Endodermal cell (in vitro differentiated cells): ENCODE data around the gene SNX2. TPM values are rescaled to one million over a fixed set of nuclear protein-coding genes. Genes with fewer than 3 reads are reported as not detected.

Experiments
- DNase-seq: peaks from one replicate; pipeline ENCODE4 v3.0.0-alpha.2; 2017
- H3K27ac ChIP-seq: 2 replicates; pipeline ENCODE4 v1.5.1; 2013; ENCODE audit warnings: mild to moderate bottlenecking, low read depth, low read length, moderate library complexity
- H3K27me3 ChIP-seq: 2 replicates; pipeline ENCODE4 v1.6.1; 2013; ENCODE audit warnings: mild to moderate bottlenecking, low read length, moderate library complexity; ENCODE audit not compliant: insufficient read depth, control insufficient read depth, poor library complexity, severe bottlenecking
- H3K36me3 ChIP-seq: 2 replicates; pipeline ENCODE4 v1.7.0; 2013; ENCODE audit warnings: mild to moderate bottlenecking, low read length, moderate library complexity; ENCODE audit not compliant: control insufficient read depth, insufficient read depth
- H3K4me1 ChIP-seq: one replicate; pipeline ENCODE4 v1.7.0; 2013; ENCODE audit warnings: low read length; ENCODE audit not compliant: control insufficient read depth, insufficient read depth
- H3K4me3 ChIP-seq: 2 replicates; pipeline ENCODE4 v1.5.1; 2013; ENCODE audit warnings: mild to moderate bottlenecking, low read length, moderate library complexity
- H3K9ac ChIP-seq: 2 replicates; pipeline ENCODE4 v1.6.1; 2013; ENCODE audit warnings: mild to moderate bottlenecking, low read length, moderate library complexity; ENCODE audit not compliant: poor library complexity, severe bottlenecking; ENCODE audit errors: extremely low read depth
- H3K9me3 ChIP-seq: 2 replicates; pipeline ENCODE4 v1.6.1; 2013; ENCODE audit warnings: mild to moderate bottlenecking, low read length, moderate library complexity; ENCODE audit not compliant: control insufficient read depth
- H3K27ac Mint-ChIP-seq: 2 replicates; pipeline ENCODE4 v1.8.0; 2020; ENCODE audit warnings: mixed read lengths
- H3K27me3 Mint-ChIP-seq: 2 replicates; pipeline ENCODE4 v1.8.0; 2021; ENCODE audit warnings: mild to moderate bottlenecking, mixed read lengths; ENCODE audit not compliant: insufficient read depth
- H3K36me3 Mint-ChIP-seq: 2 replicates; pipeline ENCODE4 v1.8.0; 2020; ENCODE audit warnings: low read depth, mixed read lengths
- H3K4me1 Mint-ChIP-seq: 2 replicates; pipeline ENCODE4 v1.8.0; 2020; ENCODE audit warnings: mixed read lengths
- H3K4me3 Mint-ChIP-seq: 2 replicates; pipeline ENCODE4 v1.8.0; 2020; ENCODE audit warnings: mild to moderate bottlenecking, moderate library complexity, mixed read lengths
- H3K9me3 Mint-ChIP-seq: 2 replicates; pipeline ENCODE4 v1.8.0; 2020; ENCODE audit warnings: mild to moderate bottlenecking, mixed read lengths
- WGBS, 2 experiments: methylation state at CpG; one replicate each; pipeline versions ENCODE4 v1.1.5 to v1.1.7; 2013; ENCODE audit warnings: missing lambda C conversion rate in 2 of 2, mixed read lengths in 1 of 2; ENCODE audit not compliant: insufficient coverage in 1 of 2, insufficient read length in 1 of 2; 5-methylcytosine and 5-hydroxymethylcytosine counted together
- total RNA-seq, 2 donors: library from RNA; stranded (reverse); fragmentation: NEBNext Ultra II Directional in 1 of 2; extraction: Animal tissue kit (Norgen Biotek cat#: 25700) in 1 of 2; gene quantifications; 2 replicates in 1 of 2; 3 replicates in 1 of 2; pipeline ENCODE4 v1.2.1, GENCODE V29; 2021
- TF ChIP-seq, protein P1 (sequence below): fragments of 200-600 bp; sonication (generic); conservative IDR thresholded peaks from 2 replicates; pipeline ENCODE4 v1.5.0; 2021; ENCODE audit warnings: antibody characterized with exemption, mild to moderate bottlenecking

SNX2 gene
- total RNA-seq, 2 donors from 2014 or later, result 69.8 to 83.2 TPM

DNA sequence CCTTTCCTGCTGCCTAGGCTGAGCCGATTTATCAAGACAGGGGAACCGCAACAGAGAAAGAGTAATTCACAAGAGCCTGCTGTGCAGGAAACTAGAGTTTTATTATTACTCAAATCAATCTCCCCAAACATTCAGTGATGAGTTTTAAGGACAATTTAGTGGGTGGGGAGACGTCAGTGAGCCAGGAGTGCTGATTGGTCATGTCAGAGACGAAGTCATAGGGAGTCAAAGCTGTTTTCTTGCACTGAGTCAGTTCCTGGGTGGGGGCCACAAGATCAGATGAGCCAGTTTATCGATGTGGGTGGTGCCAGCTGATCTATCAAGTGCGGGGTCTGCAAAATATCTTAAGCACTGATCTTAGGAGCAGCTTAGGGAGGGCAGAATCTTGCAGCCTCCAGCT is 89.5 kb downstream of the SNX2 start:
- 84 to 93% methylated on average over 5 to 6 of the region's 6 CpGs for WGBS, 2 experiments
- TF ChIP-seq, protein P1, sequence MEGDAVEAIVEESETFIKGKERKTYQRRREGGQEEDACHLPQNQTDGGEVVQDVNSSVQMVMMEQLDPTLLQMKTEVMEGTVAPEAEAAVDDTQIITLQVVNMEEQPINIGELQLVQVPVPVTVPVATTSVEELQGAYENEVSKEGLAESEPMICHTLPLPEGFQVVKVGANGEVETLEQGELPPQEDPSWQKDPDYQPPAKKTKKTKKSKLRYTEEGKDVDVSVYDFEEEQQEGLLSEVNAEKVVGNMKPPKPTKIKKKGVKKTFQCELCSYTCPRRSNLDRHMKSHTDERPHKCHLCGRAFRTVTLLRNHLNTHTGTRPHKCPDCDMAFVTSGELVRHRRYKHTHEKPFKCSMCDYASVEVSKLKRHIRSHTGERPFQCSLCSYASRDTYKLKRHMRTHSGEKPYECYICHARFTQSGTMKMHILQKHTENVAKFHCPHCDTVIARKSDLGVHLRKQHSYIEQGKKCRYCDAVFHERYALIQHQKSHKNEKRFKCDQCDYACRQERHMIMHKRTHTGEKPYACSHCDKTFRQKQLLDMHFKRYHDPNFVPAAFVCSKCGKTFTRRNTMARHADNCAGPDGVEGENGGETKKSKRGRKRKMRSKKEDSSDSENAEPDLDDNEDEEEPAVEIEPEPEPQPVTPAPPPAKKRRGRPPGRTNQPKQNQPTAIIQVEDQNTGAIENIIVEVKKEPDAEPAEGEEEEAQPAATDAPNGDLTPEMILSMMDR, result no peak
- Mint-ChIP-seq H3K27me3 (no peaks in the 10 kb centered on the region), H3K9me3 (no peaks in the 10 kb centered on the region), H3K36me3 (peaks cover 35% of the 10 kb centered on the region), H3K4me3 (no peak overlapping the region), H3K4me1 (peaks cover 29% of the 10 kb centered on the region), H3K27ac (no peak overlapping the region)
- no peaks in the 10 kb centered on the region for H3K4me1 ChIP-seq
- H3K4me3 ChIP-seq, result no peak overlapping the region
- H3K27me3 ChIP-seq, result no peaks in the 10 kb centered on the region
- no peak overlapping the region for H3K27ac ChIP-seq
- H3K9me3 ChIP-seq, result no peaks in the 10 kb centered on the region
- no peak overlapping the region for H3K9ac ChIP-seq
- DNase-seq, result no peak
- H3K36me3 ChIP-seq, result peaks cover 6% of the 10 kb centered on the region

DNA sequence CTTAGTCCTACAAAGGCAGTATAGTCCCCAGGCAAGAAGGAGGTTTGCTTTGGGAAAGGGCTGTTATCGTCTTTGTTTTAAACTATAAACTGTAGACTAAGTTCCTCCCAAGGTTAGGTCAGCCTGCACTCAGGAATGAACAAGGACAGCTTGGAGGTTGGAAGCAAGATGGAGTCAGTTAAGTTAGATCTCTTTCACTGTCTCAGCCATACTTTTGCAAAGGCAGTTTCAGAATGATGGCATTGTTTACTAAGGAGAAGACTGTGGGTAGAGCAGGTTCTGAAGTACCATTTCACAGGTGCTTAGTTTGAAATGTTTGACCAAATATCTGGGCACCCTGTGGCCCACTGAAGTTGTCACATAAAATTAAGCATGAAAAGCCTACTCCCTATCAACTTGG is 90.0 kb downstream of the SNX2 start:
- H3K36me3 Mint-ChIP-seq, result peaks cover 35% of the 10 kb centered on the region
- Histone ChIP-seq H3K27ac (no peak overlapping the region), H3K4me3 (no peak overlapping the region), H3K36me3 (peaks cover 6% of the 10 kb centered on the region), H3K4me1 (no peaks in the 10 kb centered on the region), H3K9me3 (no peaks in the 10 kb centered on the region), H3K27me3 (no peaks in the 10 kb centered on the region), H3K9ac (no peak overlapping the region)
- no peaks in the 10 kb centered on the region for H3K9me3 Mint-ChIP-seq
- no peak for DNase-seq
- H3K27ac Mint-ChIP-seq, result no peak overlapping the region
- WGBS, 2 experiments, result 83 to 100% methylated on average over 1 of the region's 1 CpG
- no peak overlapping the region for H3K4me3 Mint-ChIP-seq
- peaks cover 29% of the 10 kb centered on the region for H3K4me1 Mint-ChIP-seq
- no peaks in the 10 kb centered on the region for H3K27me3 Mint-ChIP-seq
- TF ChIP-seq, protein P1, result no peak

DNA sequence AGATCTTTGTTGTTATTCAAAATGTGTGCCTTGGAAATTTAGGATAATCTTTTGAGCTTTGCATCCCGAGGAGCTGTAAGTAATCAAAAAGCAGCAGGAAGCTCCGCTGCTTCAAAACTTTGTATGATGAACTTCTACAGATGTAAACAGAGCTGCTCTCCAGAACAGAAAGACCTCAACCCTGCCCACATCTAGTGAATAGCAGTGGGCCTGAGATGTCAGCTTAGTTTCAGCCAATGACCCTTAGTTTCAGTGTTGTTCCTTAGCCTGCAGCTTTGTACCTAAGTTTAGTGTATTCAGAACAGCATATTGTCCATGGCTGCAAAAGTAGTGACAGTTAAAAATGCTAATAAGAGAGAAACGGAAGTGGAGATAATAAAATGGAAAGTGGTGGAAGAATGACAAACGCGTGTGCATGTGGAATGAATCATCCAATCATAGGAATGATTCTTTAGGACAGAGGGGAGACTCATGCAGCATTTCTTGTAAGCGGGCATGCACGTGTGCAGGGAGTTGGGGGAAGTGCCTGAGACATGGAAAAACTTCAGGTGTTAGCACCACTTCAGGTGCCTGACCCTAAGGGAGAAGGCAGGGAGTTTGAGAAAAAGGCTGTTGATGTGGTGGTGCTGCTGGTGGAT is 95.5 kb downstream of the SNX2 start:
- no peak for DNase-seq
- Histone ChIP-seq H3K9me3 (no peaks in the 10 kb centered on the region), H3K9ac (no peak overlapping the region), H3K4me3 (no peak overlapping the region), H3K4me1 (peaks cover 7% of the 10 kb centered on the region), H3K27me3 (no peaks in the 10 kb centered on the region), H3K36me3 (peaks cover 6% of the 10 kb centered on the region), H3K27ac (no peak overlapping the region)
- H3K27me3 Mint-ChIP-seq, result no peaks in the 10 kb centered on the region
- H3K36me3 Mint-ChIP-seq, result peaks cover 32% of the 10 kb centered on the region
- H3K4me1 Mint-ChIP-seq, result peaks cover 25% of the 10 kb centered on the region
- no peak overlapping the region for H3K27ac Mint-ChIP-seq
- TF ChIP-seq, protein P1, result no peak
- no peaks in the 10 kb centered on the region for H3K9me3 Mint-ChIP-seq
- 86 to 90% methylated on average over 5 to 7 of the region's 7 CpGs for WGBS, 2 experiments
- H3K4me3 Mint-ChIP-seq, result no peak overlapping the region
